HEK293 (cell line): Measurements from ENCODE around the gene PLPPR1.

Source experiments
- CTCF ChIA-PET: fragments of 350-600 bp; formaldehyde crosslinking; extraction: SDS; loops from one replicate; lab custom pipeline; 2021; ENCODE audit warnings: antibody characterized with exemption; lab: Yijun Ruan, JAX
- POLR2A ChIA-PET: fragments of 300-600 bp; formaldehyde crosslinking; extraction: SDS; loops from one replicate; lab custom pipeline; 2020; ENCODE audit warnings: antibody characterized with exemption, inconsistent platforms; lab: Yijun Ruan, JAX
- H3K27ac ChIP-seq: fragments of 200-500 bp; sonication (Bioruptor generic); 2 replicates; pipeline ENCODE4 v1.5.1; 2014; ENCODE audit warnings: low read depth, low read length, control low read depth, inconsistent platforms; ENCODE audit errors: extremely low read depth
- H3K36me3 ChIP-seq, 2 experiments: fragments of 200-500 bp in 1 of 2; sonication (Bioruptor generic) in 1 of 2; 1 replicate in 1 of 2; 2 replicates in 1 of 2; pipeline ENCODE4 v1.5.1; 2014 to 2017; ENCODE audit warnings: inconsistent platforms in 2 of 2, low read length in 2 of 2; ENCODE audit not compliant: control insufficient read depth in 2 of 2, insufficient read depth in 1 of 2
- H3K4me1 ChIP-seq: fragments of 200-500 bp; sonication (Bioruptor generic); 2 replicates; pipeline ENCODE4 v1.5.1; 2014; ENCODE audit warnings: mild to moderate bottlenecking, low read length, inconsistent platforms; ENCODE audit not compliant: control insufficient read depth, insufficient read depth
- H3K4me3 ChIP-seq: 2 replicates; pipeline ENCODE4 v1.5.1; 2011; ENCODE audit warnings: low read depth, mild to moderate bottlenecking, control low read depth, low read length, moderate library complexity
- H3K9me3 ChIP-seq: fragments of 200-500 bp; sonication (Bioruptor generic); 2 replicates; pipeline ENCODE4 v1.5.1; 2014; ENCODE audit warnings: low read depth, low read length, inconsistent platforms; ENCODE audit not compliant: control insufficient read depth, insufficient read depth
- FEZF1 ChIP-seq: fragments of 450-650 bp; formaldehyde crosslinking; IDR thresholded peaks from 2 replicates; pipeline ENCODE4 v1.5.1; 2016; ENCODE audit warnings: missing biosample characterization, missing genetic modification characterization
- WT1 ChIP-seq: fragments of 450-650 bp; formaldehyde crosslinking; IDR thresholded peaks from 2 replicates; pipeline ENCODE4 v1.5.1; 2016; ENCODE audit warnings: missing biosample characterization, missing genetic modification characterization
- ZBTB17 ChIP-seq: fragments of 450-650 bp; formaldehyde crosslinking; IDR thresholded peaks from 2 replicates; pipeline ENCODE4 v1.5.1; 2016; ENCODE audit warnings: missing biosample characterization, missing genetic modification characterization
- ZBTB21 ChIP-seq: fragments of 450-650 bp; formaldehyde crosslinking; IDR thresholded peaks from 2 replicates; pipeline ENCODE4 v1.5.1; 2017; ENCODE audit warnings: missing biosample characterization, missing genetic modification characterization
- ZEB2 ChIP-seq: fragments of 450-650 bp; formaldehyde crosslinking; IDR thresholded peaks from 2 replicates; pipeline ENCODE4 v1.5.1; 2016; ENCODE audit warnings: missing biosample characterization, missing genetic modification characterization
- ZFP41 ChIP-seq: fragments of 450-650 bp; formaldehyde crosslinking; IDR thresholded peaks from 2 replicates; pipeline ENCODE4 v1.5.1; 2016; ENCODE audit warnings: missing biosample characterization, missing genetic modification characterization, borderline replicate concordance
- ZNF169 ChIP-seq: fragments of 450-650 bp; formaldehyde crosslinking; IDR thresholded peaks from 2 replicates; pipeline ENCODE4 v1.5.1; 2016; ENCODE audit warnings: missing biosample characterization, missing genetic modification characterization
- ZNF184 ChIP-seq: fragments of 450-650 bp; IDR thresholded peaks from 2 replicates; pipeline ENCODE4 v1.5.1; 2018; ENCODE audit warnings: missing biosample characterization, mild to moderate bottlenecking, missing genetic modification characterization
- ZNF202 ChIP-seq: fragments of 450-650 bp; formaldehyde crosslinking; IDR thresholded peaks from 2 replicates; pipeline ENCODE4 v1.5.1; 2016; ENCODE audit warnings: missing biosample characterization, missing genetic modification characterization, borderline replicate concordance
- ZNF214 ChIP-seq: fragments of 450-650 bp; formaldehyde crosslinking; IDR thresholded peaks from 2 replicates; pipeline ENCODE4 v1.5.1; 2017; ENCODE audit warnings: missing biosample characterization, mild to moderate bottlenecking, missing genetic modification characterization, borderline replicate concordance
- ZNF266 ChIP-seq: fragments of 450-650 bp; formaldehyde crosslinking; IDR thresholded peaks from 2 replicates; pipeline ENCODE4 v1.5.1; 2016; ENCODE audit warnings: missing biosample characterization, missing genetic modification characterization, low read depth
- ZNF341 ChIP-seq: fragments of 450-650 bp; formaldehyde crosslinking; IDR thresholded peaks from 2 replicates; pipeline ENCODE4; 2016; ENCODE audit warnings: low read depth, missing biosample characterization, missing genetic modification characterization
- ZNF423 ChIP-seq: fragments of 450-650 bp; formaldehyde crosslinking; IDR thresholded peaks from 2 replicates; pipeline ENCODE4 v1.5.1; 2016; ENCODE audit warnings: missing biosample characterization, missing genetic modification characterization
- ZNF433 ChIP-seq: fragments of 450-650 bp; formaldehyde crosslinking; IDR thresholded peaks from 2 replicates; pipeline ENCODE4 v1.5.1; 2016; ENCODE audit warnings: missing biosample characterization, missing genetic modification characterization, low read depth
- ZNF473 ChIP-seq: fragments of 450-650 bp; formaldehyde crosslinking; IDR thresholded peaks from 2 replicates; pipeline ENCODE4 v1.5.1; 2017; ENCODE audit warnings: missing biosample characterization, missing genetic modification characterization
- ZNF530 ChIP-seq: fragments of 450-650 bp; formaldehyde crosslinking; IDR thresholded peaks from 2 replicates; pipeline ENCODE4 v1.5.1; 2016; ENCODE audit warnings: low read depth, missing biosample characterization, missing genetic modification characterization
- ZNF600 ChIP-seq: fragments of 450-650 bp; formaldehyde crosslinking; IDR thresholded peaks from 2 replicates; pipeline ENCODE4 v1.5.1; 2016; ENCODE audit warnings: missing biosample characterization, missing genetic modification characterization
- ZNF629 ChIP-seq: fragments of 450-650 bp; formaldehyde crosslinking; IDR thresholded peaks from 2 replicates; pipeline ENCODE4 v1.5.1; 2017; ENCODE audit warnings: missing biosample characterization, missing genetic modification characterization
- ZNF658 ChIP-seq: fragments of 450-650 bp; formaldehyde crosslinking; IDR thresholded peaks from 2 replicates; pipeline ENCODE4; 2016; ENCODE audit warnings: missing biosample characterization, missing genetic modification characterization
- ZNF664 ChIP-seq: fragments of 450-650 bp; formaldehyde crosslinking; IDR thresholded peaks from 2 replicates; pipeline ENCODE4 v1.5.1; 2016; ENCODE audit warnings: missing biosample characterization, missing genetic modification characterization
- ZNF670 ChIP-seq: fragments of 450-650 bp; formaldehyde crosslinking; IDR thresholded peaks from 2 replicates; pipeline ENCODE4 v1.5.1; 2016; ENCODE audit warnings: missing biosample characterization, missing genetic modification characterization, low read depth
- ZNF677 ChIP-seq: fragments of 450-650 bp; IDR thresholded peaks from 2 replicates; pipeline ENCODE4 v1.5.0; 2018; ENCODE audit warnings: missing biosample characterization, mild to moderate bottlenecking, missing genetic modification characterization, moderate library complexity
- TF ChIP-seq, protein P1 (sequence below): fragments of 450-650 bp; formaldehyde crosslinking; IDR thresholded peaks from 2 replicates; pipeline ENCODE4 v1.5.1; 2017; ENCODE audit warnings: missing biosample characterization, missing genetic modification characterization
- TF ChIP-seq, protein P2 (sequence below): fragments of 450-650 bp; formaldehyde crosslinking; IDR thresholded peaks from 2 replicates; pipeline ENCODE4 v1.5.1; 2016; ENCODE audit warnings: missing biosample characterization, missing genetic modification characterization
- TF ChIP-seq, protein P3 (sequence below): fragments of 450-650 bp; formaldehyde crosslinking; IDR thresholded peaks from 2 replicates; pipeline ENCODE4 v1.5.1; 2016; ENCODE audit warnings: missing biosample characterization, missing genetic modification characterization
- TF ChIP-seq, protein P4 (sequence below): fragments of 450-650 bp; formaldehyde crosslinking; IDR thresholded peaks from 2 replicates; pipeline ENCODE4 v1.5.1; 2016; ENCODE audit warnings: missing biosample characterization, missing genetic modification characterization

Gene PLPPR1

DNA sequence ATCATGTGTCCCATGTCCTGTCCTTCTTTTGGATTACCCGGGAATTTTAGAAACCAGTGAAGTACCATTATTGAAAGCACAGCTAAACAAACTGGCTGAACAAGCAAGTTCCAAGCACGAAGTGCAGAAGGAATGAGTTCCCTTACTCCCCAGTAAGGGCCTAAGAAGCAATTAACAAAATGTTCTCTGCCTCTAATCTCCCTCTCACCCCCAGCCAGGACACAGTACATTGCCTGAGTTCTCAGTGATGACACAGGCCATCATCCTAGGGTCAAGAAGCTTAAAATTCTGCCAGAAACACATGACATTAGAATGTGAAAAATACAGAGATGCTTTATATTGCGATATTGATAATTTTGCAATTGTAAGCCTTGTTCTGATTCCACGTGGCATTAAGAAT is 118.0 kb downstream of the PLPPR1 start (continued):
- no peak for TF ChIP-seq FEZF1
- no peak for TF ChIP-seq ZNF214
- TF ChIP-seq, protein P1, sequence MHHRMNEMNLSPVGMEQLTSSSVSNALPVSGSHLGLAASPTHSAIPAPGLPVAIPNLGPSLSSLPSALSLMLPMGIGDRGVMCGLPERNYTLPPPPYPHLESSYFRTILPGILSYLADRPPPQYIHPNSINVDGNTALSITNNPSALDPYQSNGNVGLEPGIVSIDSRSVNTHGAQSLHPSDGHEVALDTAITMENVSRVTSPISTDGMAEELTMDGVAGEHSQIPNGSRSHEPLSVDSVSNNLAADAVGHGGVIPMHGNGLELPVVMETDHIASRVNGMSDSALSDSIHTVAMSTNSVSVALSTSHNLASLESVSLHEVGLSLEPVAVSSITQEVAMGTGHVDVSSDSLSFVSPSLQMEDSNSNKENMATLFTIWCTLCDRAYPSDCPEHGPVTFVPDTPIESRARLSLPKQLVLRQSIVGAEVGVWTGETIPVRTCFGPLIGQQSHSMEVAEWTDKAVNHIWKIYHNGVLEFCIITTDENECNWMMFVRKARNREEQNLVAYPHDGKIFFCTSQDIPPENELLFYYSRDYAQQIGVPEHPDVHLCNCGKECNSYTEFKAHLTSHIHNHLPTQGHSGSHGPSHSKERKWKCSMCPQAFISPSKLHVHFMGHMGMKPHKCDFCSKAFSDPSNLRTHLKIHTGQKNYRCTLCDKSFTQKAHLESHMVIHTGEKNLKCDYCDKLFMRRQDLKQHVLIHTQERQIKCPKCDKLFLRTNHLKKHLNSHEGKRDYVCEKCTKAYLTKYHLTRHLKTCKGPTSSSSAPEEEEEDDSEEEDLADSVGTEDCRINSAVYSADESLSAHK (tag by site-specific recombination), result no peak
- no peak for TF ChIP-seq ZEB2 (tag by site-specific recombination)
- TF ChIP-seq ZFP41, result no peak
- TF ChIP-seq ZNF184, result no peak
- TF ChIP-seq ZNF670, result no peak

DNA sequence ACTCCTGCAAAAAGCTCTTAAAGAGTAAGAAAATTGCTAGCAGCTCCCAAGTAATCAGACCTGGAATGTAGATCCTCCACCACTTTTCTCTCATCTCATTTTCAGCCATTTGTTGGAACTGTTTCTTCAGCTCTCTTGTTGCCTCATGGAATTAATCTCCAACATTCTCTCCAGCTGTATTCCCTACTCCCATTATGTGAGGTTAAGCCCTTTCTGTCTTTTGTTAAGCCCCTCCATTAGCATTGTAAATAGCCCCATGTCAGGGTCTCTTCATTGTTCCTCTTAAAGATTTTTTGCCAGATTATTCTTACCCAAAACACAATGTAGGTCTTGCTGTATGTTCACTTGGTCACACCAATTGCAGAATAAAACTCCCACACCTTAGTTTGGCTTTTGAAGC is 119.8 kb downstream of the PLPPR1 start:
- POLR2A ChIA-PET, result no interaction called here
- no peak overlapping the region for H3K4me3 ChIP-seq
- TF ChIP-seq ZNF600, result no peak
- TF ChIP-seq ZNF423 (tag by site-specific recombination), result no peak
- TF ChIP-seq ZNF433 (tag by site-specific recombination), result no peak
- TF ChIP-seq ZBTB21, result no peak
- no peak for TF ChIP-seq ZNF473 (tag by site-specific recombination)
- no peak for TF ChIP-seq ZNF664 (tag by site-specific recombination)
- no peak for TF ChIP-seq ZBTB17
- TF ChIP-seq ZNF629 (tag by site-specific recombination), result no peak
- TF ChIP-seq ZNF214, result no peak
- no peak for TF ChIP-seq ZNF530 (tag by site-specific recombination)
- no peak for TF ChIP-seq ZNF341 (tag by site-specific recombination)
- CTCF ChIA-PET, result no interaction called here
- no peak overlapping the region for H3K27ac ChIP-seq
- H3K9me3 ChIP-seq, result no peaks in the 10 kb centered on the region
- H3K4me1 ChIP-seq, result no peaks in the 10 kb centered on the region
- no peaks in the 10 kb centered on the region for H3K36me3 ChIP-seq

DNA sequence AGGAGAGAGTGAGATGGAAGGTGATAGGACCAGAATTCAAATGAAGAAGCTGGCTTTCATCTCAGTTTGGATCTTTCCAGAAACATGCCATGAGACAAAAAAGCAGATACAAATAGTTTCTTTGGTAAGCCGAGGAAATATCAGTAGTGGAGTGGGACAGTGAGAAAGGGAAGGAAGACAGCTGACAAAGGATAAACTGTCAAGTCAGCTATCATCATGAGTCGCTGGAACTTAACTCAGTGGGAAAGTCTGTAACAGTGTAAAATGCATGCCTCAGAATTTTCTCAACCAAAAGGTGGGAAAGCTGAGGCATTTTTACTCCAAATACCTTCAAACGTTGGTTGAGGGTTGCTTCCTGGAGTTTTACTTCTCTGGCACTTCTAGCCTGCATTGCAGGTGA is 129.8 kb downstream of the PLPPR1 start:
- H3K36me3 ChIP-seq, result no peaks in the 10 kb centered on the region
- ChIA-PET CTCF (interaction anchor here (1.2 kb wide), 2 partner anchors 39 to 153 kb away, joined by 3 read pairs; no protein-coding TSS in a partner anchor), POLR2A (no interaction called here)
- no peak overlapping the region for H3K4me3 ChIP-seq
- H3K4me1 ChIP-seq, result no peaks in the 10 kb centered on the region
- H3K9me3 ChIP-seq, result no peaks in the 10 kb centered on the region
- no peak overlapping the region for H3K27ac ChIP-seq
- TF ChIP-seq ZNF677 (tag by site-specific recombination) (no peak), ZNF658 (no peak), ZNF202 (tag by site-specific recombination) (no peak), ZNF169 (tag by site-specific recombination) (no peak), ZNF266 (tag by site-specific recombination) (no peak), ZBTB21 (no peak), WT1 (tag by site-specific recombination) (no peak)
- TF ChIP-seq, protein P2, sequence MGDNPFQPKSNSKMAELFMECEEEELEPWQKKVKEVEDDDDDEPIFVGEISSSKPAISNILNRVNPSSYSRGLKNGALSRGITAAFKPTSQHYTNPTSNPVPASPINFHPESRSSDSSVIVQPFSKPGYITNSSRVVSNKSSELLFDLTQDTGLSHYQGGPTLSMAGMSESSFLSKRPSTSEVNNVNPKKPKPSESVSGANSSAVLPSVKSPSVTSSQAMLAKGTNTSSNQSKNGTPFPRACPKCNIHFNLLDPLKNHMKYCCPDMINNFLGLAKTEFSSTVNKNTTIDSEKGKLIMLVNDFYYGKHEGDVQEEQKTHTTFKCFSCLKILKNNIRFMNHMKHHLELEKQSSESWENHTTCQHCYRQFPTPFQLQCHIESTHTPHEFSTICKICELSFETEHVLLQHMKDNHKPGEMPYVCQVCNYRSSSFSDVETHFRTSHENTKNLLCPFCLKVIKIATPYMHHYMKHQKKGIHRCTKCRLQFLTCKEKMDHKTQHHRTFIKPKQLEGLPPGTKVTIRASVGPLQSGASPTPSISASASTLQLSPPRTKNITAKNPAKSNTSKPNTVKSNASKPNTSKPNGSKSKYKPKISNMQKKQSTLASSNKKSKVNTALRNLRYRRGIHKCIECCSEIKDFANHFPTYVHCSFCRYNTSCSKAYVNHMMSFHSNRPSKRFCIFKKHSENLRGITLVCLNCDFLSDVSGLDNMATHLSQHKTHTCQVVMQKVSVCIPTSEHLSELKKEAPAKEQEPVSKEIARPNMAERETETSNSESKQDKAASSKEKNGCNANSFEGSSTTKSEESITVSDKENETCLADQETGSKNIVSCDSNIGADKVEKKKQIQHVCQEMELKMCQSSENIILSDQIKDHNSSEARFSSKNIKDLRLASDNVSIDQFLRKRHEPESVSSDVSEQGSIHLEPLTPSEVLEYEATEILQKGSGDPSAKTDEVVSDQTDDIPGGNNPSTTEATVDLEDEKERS (tag by site-specific recombination), result no peak
- TF ChIP-seq, protein P3, sequence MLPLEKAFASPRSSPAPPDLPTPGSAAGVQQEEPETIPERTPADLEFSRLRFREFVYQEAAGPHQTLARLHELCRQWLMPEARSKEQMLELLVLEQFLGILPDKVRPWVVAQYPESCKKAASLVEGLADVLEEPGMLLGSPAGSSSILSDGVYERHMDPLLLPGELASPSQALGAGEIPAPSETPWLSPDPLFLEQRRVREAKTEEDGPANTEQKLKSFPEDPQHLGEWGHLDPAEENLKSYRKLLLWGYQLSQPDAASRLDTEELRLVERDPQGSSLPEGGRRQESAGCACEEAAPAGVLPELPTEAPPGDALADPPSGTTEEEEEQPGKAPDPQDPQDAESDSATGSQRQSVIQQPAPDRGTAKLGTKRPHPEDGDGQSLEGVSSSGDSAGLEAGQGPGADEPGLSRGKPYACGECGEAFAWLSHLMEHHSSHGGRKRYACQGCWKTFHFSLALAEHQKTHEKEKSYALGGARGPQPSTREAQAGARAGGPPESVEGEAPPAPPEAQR, result no peak
- TF ChIP-seq, protein P4, sequence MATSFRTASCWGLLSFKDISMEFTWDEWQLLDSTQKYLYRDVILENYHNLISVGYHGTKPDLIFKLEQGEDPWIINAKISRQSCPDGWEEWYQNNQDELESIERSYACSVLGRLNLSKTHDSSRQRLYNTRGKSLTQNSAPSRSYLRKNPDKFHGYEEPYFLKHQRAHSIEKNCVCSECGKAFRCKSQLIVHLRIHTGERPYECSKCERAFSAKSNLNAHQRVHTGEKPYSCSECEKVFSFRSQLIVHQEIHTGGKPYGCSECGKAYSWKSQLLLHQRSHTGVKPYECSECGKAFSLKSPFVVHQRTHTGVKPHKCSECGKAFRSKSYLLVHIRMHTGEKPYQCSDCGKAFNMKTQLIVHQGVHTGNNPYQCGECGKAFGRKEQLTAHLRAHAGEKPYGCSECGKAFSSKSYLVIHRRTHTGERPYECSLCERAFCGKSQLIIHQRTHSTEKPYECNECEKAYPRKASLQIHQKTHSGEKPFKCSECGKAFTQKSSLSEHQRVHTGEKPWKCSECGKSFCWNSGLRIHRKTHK (tag by site-specific recombination), result no peak
